MCF 10A (cell line): ENCODE data around the gene ELOA2. TPM values are rescaled to one million over a fixed set of nuclear protein-coding genes. Genes with fewer than 3 reads are reported as not detected.
"Not testable (repeated sequence)": the region's sequence is repeated elsewhere in the genome, so short reads cannot be mapped to it uniquely, and the experiment has no call there.

Source experiments
- BruUV-seq: library from RNA; stranded (reverse); fragments of 400-500 nt; replicated peaks from 2 replicates; lab custom pipeline; 2021; lab: Mats Ljungman, UMichigan
- CTCF ChIA-PET: fragments of 300-600 bp; sonication (Branson Sonifier 250); formaldehyde crosslinking; extraction: SDS; loops from one replicate; lab custom pipeline; 2021; ENCODE audit warnings: antibody characterized with exemption, inconsistent platforms; lab: Yijun Ruan, JAX
- POLR2A ChIA-PET: fragments of 300-600, 350-650 bp; sonication (Branson Sonifier 250); formaldehyde crosslinking; extraction: SDS; loops from one replicate; lab custom pipeline; 2020; ENCODE audit warnings: antibody characterized with exemption, inconsistent platforms; lab: Yijun Ruan, JAX
- DNase-seq: peaks from one replicate; pipeline ENCODE4 v3.0.0-alpha.2; 2018; ENCODE audit not compliant: unreplicated experiment
- H3K27ac Mint-ChIP-seq: one replicate; pipeline ENCODE4 v1.8.0; 2022; ENCODE audit warnings: mild to moderate bottlenecking, low read depth, mixed read lengths; ENCODE audit not compliant: unreplicated experiment
- H3K27me3 Mint-ChIP-seq: one replicate; pipeline ENCODE4 v1.8.0; 2022; ENCODE audit warnings: mixed read lengths; ENCODE audit not compliant: insufficient read depth, unreplicated experiment
- H3K36me3 Mint-ChIP-seq: one replicate; pipeline ENCODE4 v1.8.0; 2022; ENCODE audit warnings: mild to moderate bottlenecking, moderate library complexity, mixed read lengths; ENCODE audit not compliant: insufficient read depth, unreplicated experiment
- H3K4me1 Mint-ChIP-seq: one replicate; pipeline ENCODE4 v1.8.0; 2022; ENCODE audit warnings: mixed read lengths; ENCODE audit not compliant: insufficient read depth, unreplicated experiment
- H3K4me3 Mint-ChIP-seq: one replicate; pipeline ENCODE4 v1.8.0; 2022; ENCODE audit warnings: mild to moderate bottlenecking, moderate library complexity, mixed read lengths; ENCODE audit not compliant: unreplicated experiment
- H3K9me3 Mint-ChIP-seq: one replicate; pipeline ENCODE4 v1.8.0; 2022; ENCODE audit warnings: mixed read lengths; ENCODE audit not compliant: unreplicated experiment
- intact Hi-C: fragments of 100-400 bp; cut with micrococcal nuclease; formaldehyde crosslinking; loops from 2 replicates; pipeline ENCODE4 v1.14.1; 2022
- total RNA-seq: library from RNA; stranded (reverse); gene quantifications from 2 replicates; pipeline ENCODE4 v1.2.3, GENCODE V29; 2022

The ELOA2 gene
- total RNA-seq, 1 experiment from 2014 or later: not detected

GRCh38 chr18:47023769-47024465, 11.5 kb downstream of the ELOA2 start:
- intact Hi-C loops, POLR2A ChIA-PET, DNase-seq, CTCF ChIA-PET, H3K4me3 Mint-ChIP-seq, BruUV-seq, H3K36me3 Mint-ChIP-seq, H3K27me3 Mint-ChIP-seq, H3K9me3 Mint-ChIP-seq, H3K4me1 Mint-ChIP-seq, H3K27ac Mint-ChIP-seq: not testable (repeated sequence)

- CTCF ChIA-PET, intact Hi-C loops, H3K9me3 Mint-ChIP-seq, H3K27ac Mint-ChIP-seq, BruUV-seq, H3K27me3 Mint-ChIP-seq, H3K4me1 Mint-ChIP-seq, H3K36me3 Mint-ChIP-seq, H3K4me3 Mint-ChIP-seq, POLR2A ChIA-PET, DNase-seq: not testable (repeated sequence)
These were observed 12.6 kb downstream of the ELOA2 start for GRCh38 chr18:47022821-47023220.

- H3K4me3 Mint-ChIP-seq, DNase-seq, CTCF ChIA-PET, POLR2A ChIA-PET, H3K27me3 Mint-ChIP-seq, H3K27ac Mint-ChIP-seq, intact Hi-C loops, BruUV-seq, H3K9me3 Mint-ChIP-seq, H3K4me1 Mint-ChIP-seq, H3K36me3 Mint-ChIP-seq: not testable (repeated sequence)
These were observed 14.7 kb downstream of the ELOA2 start for GRCh38 chr18:47020757-47021156.

GRCh38 chr18:47019870-47020269, 15.6 kb downstream of the ELOA2 start:
- H3K27me3 Mint-ChIP-seq, DNase-seq, H3K36me3 Mint-ChIP-seq, H3K9me3 Mint-ChIP-seq, H3K4me3 Mint-ChIP-seq, H3K27ac Mint-ChIP-seq, CTCF ChIA-PET, POLR2A ChIA-PET, BruUV-seq, intact Hi-C loops, H3K4me1 Mint-ChIP-seq: not testable (repeated sequence)

Other genes starting within 250 kb of the ELOA2 start
- 22.8 and 28.2 TPM in 2 replicates for gene PIAS2, start 118.1 kb downstream of the ELOA2 start, total RNA-seq
- 2.1 and 3.5 TPM in 2 replicates for gene KATNAL2, start 118.0 kb downstream of the ELOA2 start, total RNA-seq
- gene HDHD2, start 114.9 kb upstream of the ELOA2 start, total RNA-seq: 32.6 and 48.0 TPM in 2 replicates
- 14.1 and 14.5 TPM in 2 replicates for gene IER3IP1, start 140.7 kb upstream of the ELOA2 start, total RNA-seq
- gene SKOR2, start 216.0 kb upstream of the ELOA2 start, total RNA-seq: not detected in 2 replicates